Left lung (tissue), 10 donors: ENCODE measurements around the gene TOLLIP. TPM values are rescaled to one million over a fixed set of nuclear protein-coding genes. Genes with fewer than 3 reads are reported as not detected.

Experiments
- ATAC-seq: fragments of 200-7000 bp; cut with Tn5 transposase; one replicate; pipeline ENCODE4 v1.9.1; 2020; ENCODE audit warnings: moderate library complexity
- DNase-seq, 4 donors: peaks; one replicate each; pipeline ENCODE4 v3.0.0-alpha.2; 2013 to 2020
- H3K27ac ChIP-seq, 2 donors: fragments of 200-600 bp; sonication (generic) in 1 of 2; one replicate each; pipeline versions ENCODE4 v1.5.0 to v1.8.0; 2020 to 2021
- H3K27me3 ChIP-seq, 2 donors: fragments of 200-600 bp; sonication (generic) in 1 of 2; one replicate each; pipeline versions ENCODE4 v1.5.0 to v1.8.0; 2020 to 2021
- H3K36me3 ChIP-seq, 2 donors: fragments of 200-600 bp; sonication (generic) in 1 of 2; one replicate each; pipeline versions ENCODE4 v1.5.0 to v1.8.0; 2020 to 2021
- H3K4me1 ChIP-seq, 2 donors: fragments of 200-600 bp; one replicate each; pipeline ENCODE4 v1.8.0; 2021
- H3K4me3 ChIP-seq, 2 donors: fragments of 200-600 bp; sonication (generic) in 1 of 2; one replicate each; pipeline versions ENCODE4 v1.5.0 to v1.8.0; 2020 to 2021; ENCODE audit warnings: mild to moderate bottlenecking in 1 of 2
- H3K9me3 ChIP-seq, 2 donors: fragments of 200-600 bp; sonication (generic) in 1 of 2; one replicate each; pipeline versions ENCODE4 v1.5.0 to v1.8.0; 2020 to 2021
- CTCF ChIP-seq, 2 donors: fragments of 200-600 bp; sonication (generic) in 1 of 2; IDR thresholded peaks; one replicate each; pipeline versions ENCODE4 v1.5.0 to v1.8.0; 2021; ENCODE audit warnings: antibody characterized with exemption in 2 of 2
- intact Hi-C, 2 donors: fragments of 100-400 bp; cut with DNase I; formaldehyde crosslinking; loops; one replicate each; pipeline versions ENCODE4 v1.11.2 to v1.14.2; 2022
- microRNA-seq, 2 donors: library from miRNA; unstranded; fragments of <30 nt; microRNA quantifications; one replicate each; pipeline ENCODE4, GENCODE V29; 2019
- polyA plus RNA-seq, 6 donors: library from polyadenylated mRNA; unstranded; fragments of 120-200 nt; gene quantifications; one replicate each; pipeline ENCODE4 v1.2.1, GENCODE V29; 2013; ENCODE audit not compliant: insufficient read length in 6 of 6
- total RNA-seq, 2 donors: library from RNA; stranded (reverse); fragmentation: NEBNext Ultra II Directional; extraction: Animal tissue kit (Norgen Biotek cat#: 25700); gene quantifications; one replicate each; pipeline ENCODE4 v1.2.1, GENCODE V29; 2021
- donor health status: DM: no; HTN: yes; CAD: no.
- donor health status: DM: no; HTN: no; CAD: no.

Gene TOLLIP
- total and polyA plus RNA-seq, 8 donors = 22.4 to 63.5 (median 27.2) TPM

GRCh38 chr11:1226226-1226985, 83.0 kb downstream of the TOLLIP start:
- peaks cover 0 to 100% of the 10 kb centered on the region in 2 donors for H3K27me3 ChIP-seq
- TF ChIP-seq CTCF (IDR thresholded peaks at IDR 0.05) = no peak
- peak in 2 of 4 donors; percentile 26 to 78 for DNase-seq

GRCh38 chr11:1225386-1226225, 83.8 kb downstream of the TOLLIP start:
- peak in 2 of 4 donors; percentile 13 to 67 for DNase-seq

More at GRCh38 chr11:1226226-1226985, 83.0 kb downstream of the TOLLIP start:
- no peak for ATAC-seq
- H3K27ac ChIP-seq = no peak overlapping the region
- H3K4me1 ChIP-seq = no peaks in the 10 kb centered on the region
- H3K4me3 ChIP-seq = no peak overlapping the region
- intact Hi-C loops = no loop called here
- no peaks in the 10 kb centered on the region for H3K9me3 ChIP-seq
- no peaks in the 10 kb centered on the region for H3K36me3 ChIP-seq

DNA sequence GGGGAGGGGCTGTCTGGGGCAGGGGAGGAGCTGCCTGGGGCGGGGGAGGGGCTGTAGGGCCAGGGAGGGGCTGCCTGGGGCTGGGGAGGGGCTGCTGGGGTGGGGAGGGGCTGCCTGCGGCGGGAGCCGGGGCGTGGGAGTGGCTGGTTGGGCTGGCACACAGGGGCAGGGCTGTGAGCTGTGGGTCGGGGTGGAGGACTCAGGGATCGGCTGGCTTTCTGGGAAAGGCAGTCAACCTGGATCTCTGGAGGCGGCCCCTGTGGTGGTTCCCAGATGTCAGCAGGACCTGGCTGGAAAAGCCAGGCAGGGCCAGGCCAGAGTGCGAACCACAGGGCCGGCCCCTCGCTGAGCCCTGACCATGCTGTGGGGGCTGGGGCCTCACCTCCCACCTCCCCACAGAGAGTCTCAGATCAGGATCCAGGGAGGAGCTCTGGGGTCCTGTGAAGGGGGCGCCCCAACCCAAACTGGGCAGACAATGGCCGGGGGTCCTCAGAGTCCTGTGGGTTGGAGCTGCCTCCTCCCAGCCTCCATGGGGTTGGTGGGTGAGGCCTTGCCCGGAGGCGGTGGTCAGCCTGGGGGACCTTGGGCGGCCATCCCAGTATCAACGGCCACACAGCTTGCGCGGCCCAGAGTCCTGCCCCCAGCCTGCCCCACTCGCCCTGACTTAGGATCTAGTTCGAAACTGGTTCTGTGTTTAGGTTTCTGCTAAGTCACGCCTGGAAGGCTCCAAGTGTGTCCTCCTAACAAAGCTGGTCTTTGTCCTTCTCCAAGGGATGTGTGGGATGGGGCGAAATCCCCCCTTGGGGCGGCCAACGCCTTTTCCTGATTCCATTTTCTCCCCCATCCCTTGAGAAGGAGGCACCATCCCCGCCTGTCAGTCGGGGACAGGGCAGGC, 84.7 kb downstream of the TOLLIP start:
- DNase-seq (peak in 2 of 4 donors; percentile 24 to 61), ATAC-seq (no peak)
- Histone ChIP-seq H3K4me3 (no peak overlapping the region), H3K9me3 (no peaks in the 10 kb centered on the region), H3K27me3 (peaks cover 0 to 100% of the 10 kb centered on the region in 2 donors), H3K36me3 (no peaks in the 10 kb centered on the region), H3K27ac (no peak overlapping the region), H3K4me1 (no peaks in the 10 kb centered on the region)
- TF ChIP-seq CTCF (IDR thresholded peaks at IDR 0.05) = no peak
- intact Hi-C loops = no loop called here

More at GRCh38 chr11:1225386-1226225, 83.8 kb downstream of the TOLLIP start:
- no peak overlapping the region for H3K27ac ChIP-seq
- H3K4me1 ChIP-seq = no peaks in the 10 kb centered on the region
- H3K9me3 ChIP-seq = no peaks in the 10 kb centered on the region
- ATAC-seq = no peak
- H3K36me3 ChIP-seq = no peaks in the 10 kb centered on the region
- intact Hi-C loops = no loop called here
- no peak for TF ChIP-seq CTCF (IDR thresholded peaks at IDR 0.05)
- H3K4me3 ChIP-seq = no peak overlapping the region
- peaks cover 0 to 100% of the 10 kb centered on the region in 2 donors for H3K27me3 ChIP-seq

Small RNA genes within 50 kb of the gene (microRNA-seq; reads per million reads assigned to microRNA genes)
- 0 to 0.50 reads per million in 2 donors for gene MIR6744

Other genes with a start within 250 kb of the TOLLIP start
- not detected for gene MUC2, start 234.8 kb downstream of the TOLLIP start, total RNA-seq
- gene MUC2, start 234.8 kb downstream of the TOLLIP start, polyA plus RNA-seq = under 1 TPM in 5 of 6 donors, not detected in 1; 0.02 to 0.03 (median 0.03) TPM
- gene MUC5AC, start 151.7 kb downstream of the TOLLIP start, total RNA-seq = under 1 TPM in 1 of 2 donors, not detected in 1; 0.37 TPM
- under 1 TPM; 0.04 to 0.75 (median 0.23) TPM for gene MUC5AC, start 151.7 kb downstream of the TOLLIP start, polyA plus RNA-seq
- gene MUC5B, start 86.6 kb downstream of the TOLLIP start, total RNA-seq = 10 to 100 TPM in 1 of 2 donors, under 1 TPM in 1; 0.06 to 33.4 TPM
- under 1 TPM; 0.13 to 0.40 (median 0.27) TPM for gene MUC5B, start 86.6 kb downstream of the TOLLIP start, polyA plus RNA-seq
- gene BRSK2, start 80.3 kb upstream of the TOLLIP start, total RNA-seq = under 1 TPM; 0.13 to 0.32 TPM
- gene BRSK2, start 80.3 kb upstream of the TOLLIP start, polyA plus RNA-seq = 1 to 10 TPM in 2 of 6 donors, under 1 TPM in 4; 0.39 to 1.1 (median 0.83) TPM
- gene MOB2, start 177.1 kb upstream of the TOLLIP start, total RNA-seq = 10 to 100 TPM; 38.6 to 41.3 TPM
- gene MOB2, start 177.1 kb upstream of the TOLLIP start, polyA plus RNA-seq = 10 to 100 TPM; 36.1 to 39.9 (median 37.1) TPM